MM.1S (cell line): ENCODE data around the gene VAPB.

Experiments
- CTCF ChIP-seq: fragments of 300-600 bp; sonication (generic); IDR thresholded peaks from 2 replicates; pipeline ENCODE4 v1.5.1; 2016; ENCODE audit warnings: antibody characterized with exemption, low read length, mixed read lengths
- EZH2 ChIP-seq: fragments of 300-600 bp; sonication (generic); optimal IDR thresholded peaks from 2 replicates; pipeline ENCODE3; 2017; ENCODE audit warnings: low read depth, mild to moderate bottlenecking, antibody characterized with exemption, low read length, mixed read lengths

- no peak for TF ChIP-seq CTCF
- TF ChIP-seq EZH2 = no peak
These were observed 13.8 kb downstream of the VAPB start for GRCh38 chr20:58402827-58403226.
